ENCODE measurements around the gene HS6ST2.

Gene HS6ST2

DNA sequence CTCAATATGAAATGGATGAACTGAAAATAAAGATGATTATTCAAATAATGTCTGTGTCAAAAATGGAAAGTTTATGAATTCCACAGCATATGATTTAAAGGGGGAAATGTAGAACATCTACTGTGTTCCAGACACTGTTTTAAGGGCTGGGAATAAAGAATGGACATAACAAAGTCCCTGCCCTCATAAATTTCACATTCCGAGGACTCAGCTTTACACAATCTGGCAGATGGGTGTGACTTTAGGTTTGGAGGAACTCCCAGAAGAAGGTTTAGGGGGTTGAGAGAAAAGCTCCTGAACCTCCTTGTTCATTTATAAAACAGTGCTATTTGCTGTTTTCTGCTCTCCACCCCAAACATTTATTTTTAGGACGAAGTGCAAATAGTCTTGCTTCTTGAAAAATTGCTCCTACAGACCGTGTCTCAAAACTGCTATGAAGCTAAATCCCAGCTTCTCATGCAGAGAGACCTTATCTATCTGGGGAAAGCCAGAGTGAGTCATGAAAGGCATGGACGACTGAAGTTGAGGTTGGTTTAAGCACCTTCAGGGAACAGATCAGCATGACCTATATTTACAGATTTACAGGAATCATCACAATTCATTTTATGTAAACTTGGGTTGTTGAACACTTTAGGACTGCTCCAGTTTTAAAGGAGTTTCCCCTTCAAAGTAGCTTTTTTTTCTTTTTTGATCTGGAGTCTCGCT lies 184.3 kb downstream of the HS6ST2 start:
- Histone ChIP-seq H3K4me3 (ENCODE audit: low read depth in 1 of 2, low read length in 2 of 2) (no peak overlapping the region), H3K27ac (ENCODE audit: low read depth, low read length) (no peak overlapping the region), H3K9me3 (ENCODE audit: control insufficient read depth in 1 of 2, low read length in 2 of 2) (no peaks in the 10 kb centered on the region), H3K4me1 (ENCODE audit: control insufficient read depth in 1 of 2, insufficient read depth in 2 of 2, low read length in 2 of 2) (no peaks in the 10 kb centered on the region), H3K27me3 (ENCODE audit: control insufficient read depth in 1 of 2, insufficient read depth in 2 of 2, low read length in 2 of 2) (no peaks in the 10 kb centered on the region), H3K9ac (ENCODE audit: low read depth in 1 of 2, low read length in 2 of 2) (no peak overlapping the region), H3K36me3 (ENCODE audit: control insufficient read depth in 1 of 2, insufficient read depth in 2 of 2, low read length in 2 of 2) (no peaks in the 10 kb centered on the region)

DNA sequence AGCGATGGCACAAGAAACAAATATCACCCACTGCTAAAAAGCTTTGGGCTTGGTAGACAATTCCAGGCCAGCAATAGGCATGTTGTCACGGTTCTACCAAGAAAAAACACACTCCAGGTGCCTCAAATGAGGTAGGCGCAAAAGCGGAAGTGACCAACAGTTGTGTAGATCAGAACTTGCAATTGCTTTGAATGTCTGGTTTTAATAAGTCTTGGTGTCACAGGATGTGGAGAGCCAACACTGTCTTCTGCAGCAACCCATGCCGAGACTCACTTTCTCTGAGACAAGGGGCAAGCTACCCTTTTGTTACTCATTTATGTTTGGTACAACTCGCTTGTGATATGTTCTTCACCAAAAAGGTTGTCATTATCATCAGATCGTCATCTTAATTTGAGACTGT lies 188.8 kb downstream of the HS6ST2 start:
- Histone ChIP-seq H3K36me3 (ENCODE audit: control insufficient read depth in 1 of 2, insufficient read depth in 2 of 2, low read length in 2 of 2) (no peaks in the 10 kb centered on the region), H3K4me3 (ENCODE audit: low read depth in 1 of 2, low read length in 2 of 2) (no peak overlapping the region), H3K9me3 (ENCODE audit: control insufficient read depth in 1 of 2, low read length in 2 of 2) (no peaks in the 10 kb centered on the region), H3K4me1 (ENCODE audit: control insufficient read depth in 1 of 2, insufficient read depth in 2 of 2, low read length in 2 of 2) (no peaks in the 10 kb centered on the region), H3K9ac (ENCODE audit: low read depth in 1 of 2, low read length in 2 of 2) (no peak overlapping the region), H3K27ac (ENCODE audit: low read depth, low read length) (no peak overlapping the region), H3K27me3 (ENCODE audit: control insufficient read depth in 1 of 2, insufficient read depth in 2 of 2, low read length in 2 of 2) (no peaks in the 10 kb centered on the region)

DNA sequence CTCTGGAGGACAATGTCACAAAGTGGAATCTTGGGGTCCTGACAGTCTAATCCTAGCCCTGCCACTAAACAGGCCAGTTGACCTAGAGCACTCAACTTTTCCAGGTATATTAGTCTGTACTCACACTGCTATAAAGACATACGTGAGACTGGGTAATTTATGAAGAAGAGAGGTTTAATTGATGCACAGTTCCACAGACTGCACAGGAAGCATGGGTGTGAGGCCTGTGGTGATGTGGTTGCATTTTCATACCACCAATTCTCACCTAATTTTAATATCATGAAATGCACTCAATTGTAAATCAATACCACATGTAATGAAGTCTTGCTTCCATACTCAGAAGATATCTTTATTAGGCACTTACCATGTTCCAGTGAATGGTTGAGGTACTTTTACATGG lies 192.0 kb downstream of the HS6ST2 start:
- Histone ChIP-seq H3K36me3 (ENCODE audit: control insufficient read depth in 1 of 2, insufficient read depth in 2 of 2, low read length in 2 of 2) (no peaks in the 10 kb centered on the region), H3K27ac (ENCODE audit: low read depth, low read length) (no peak overlapping the region), H3K4me3 (ENCODE audit: low read depth in 1 of 2, low read length in 2 of 2) (no peak overlapping the region), H3K9ac (ENCODE audit: low read depth in 1 of 2, low read length in 2 of 2) (no peak overlapping the region), H3K4me1 (ENCODE audit: control insufficient read depth in 1 of 2, insufficient read depth in 2 of 2, low read length in 2 of 2) (no peaks in the 10 kb centered on the region), H3K9me3 (ENCODE audit: control insufficient read depth in 1 of 2, low read length in 2 of 2) (no peaks in the 10 kb centered on the region), H3K27me3 (ENCODE audit: control insufficient read depth in 1 of 2, insufficient read depth in 2 of 2, low read length in 2 of 2) (no peaks in the 10 kb centered on the region)

GRCh38 chrX:132763528-132763927 lies 194.9 kb downstream of the HS6ST2 start:
- Histone ChIP-seq H3K36me3 (ENCODE audit: control insufficient read depth in 1 of 2, insufficient read depth in 2 of 2, low read length in 2 of 2) (no peaks in the 10 kb centered on the region), H3K9ac (ENCODE audit: low read depth in 1 of 2, low read length in 2 of 2) (no peak overlapping the region), H3K9me3 (ENCODE audit: control insufficient read depth in 1 of 2, low read length in 2 of 2) (no peaks in the 10 kb centered on the region), H3K27me3 (ENCODE audit: control insufficient read depth in 1 of 2, insufficient read depth in 2 of 2, low read length in 2 of 2) (no peaks in the 10 kb centered on the region), H3K27ac (ENCODE audit: low read depth, low read length) (no peak overlapping the region), H3K4me1 (ENCODE audit: control insufficient read depth in 1 of 2, insufficient read depth in 2 of 2, low read length in 2 of 2) (no peaks in the 10 kb centered on the region), H3K4me3 (ENCODE audit: low read depth in 1 of 2, low read length in 2 of 2) (no peak overlapping the region)

DNA sequence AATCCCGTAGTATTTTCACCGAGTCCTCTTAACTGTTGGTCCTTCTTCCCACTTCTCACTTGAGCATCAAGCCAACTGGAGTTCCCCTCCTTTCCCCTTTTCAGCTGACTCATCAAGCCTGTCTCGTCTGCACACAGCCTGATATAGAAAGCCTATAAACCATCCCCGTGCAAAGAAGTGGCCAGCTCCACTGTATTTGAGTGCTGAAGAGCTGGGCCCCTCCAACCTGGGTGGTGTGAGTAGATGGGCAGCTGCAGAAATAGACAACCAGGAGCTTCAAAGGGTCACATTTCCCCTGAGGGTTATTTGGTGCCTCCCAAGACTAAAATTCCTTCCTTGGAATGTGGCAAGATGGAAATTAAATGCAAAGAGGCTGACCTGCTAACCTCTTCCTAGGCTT lies 199.7 kb downstream of the HS6ST2 start:
- Histone ChIP-seq H3K36me3 (ENCODE audit: control insufficient read depth in 1 of 2, insufficient read depth in 2 of 2, low read length in 2 of 2) (no peaks in the 10 kb centered on the region), H3K4me1 (ENCODE audit: control insufficient read depth in 1 of 2, insufficient read depth in 2 of 2, low read length in 2 of 2) (no peaks in the 10 kb centered on the region), H3K27me3 (ENCODE audit: control insufficient read depth in 1 of 2, insufficient read depth in 2 of 2, low read length in 2 of 2) (no peaks in the 10 kb centered on the region), H3K4me3 (ENCODE audit: low read depth in 1 of 2, low read length in 2 of 2) (no peak overlapping the region), H3K9ac (ENCODE audit: low read depth in 1 of 2, low read length in 2 of 2) (no peak overlapping the region), H3K27ac (ENCODE audit: low read depth, low read length) (no peak overlapping the region), H3K9me3 (ENCODE audit: control insufficient read depth in 1 of 2, low read length in 2 of 2) (no peaks in the 10 kb centered on the region)

- no peak overlapping the region for H3K27ac ChIP-seq (ENCODE audit: low read depth, low read length)
- no peaks in the 10 kb centered on the region for H3K36me3 ChIP-seq (ENCODE audit: control insufficient read depth in 1 of 2, insufficient read depth in 2 of 2, low read length in 2 of 2)
- H3K4me1 ChIP-seq (ENCODE audit: control insufficient read depth in 1 of 2, insufficient read depth in 2 of 2, low read length in 2 of 2) = no peaks in the 10 kb centered on the region
- H3K27me3 ChIP-seq (ENCODE audit: control insufficient read depth in 1 of 2, insufficient read depth in 2 of 2, low read length in 2 of 2) = no peaks in the 10 kb centered on the region
- H3K4me3 ChIP-seq (ENCODE audit: low read depth in 1 of 2, low read length in 2 of 2) = no peak overlapping the region
- no peaks in the 10 kb centered on the region for H3K9me3 ChIP-seq (ENCODE audit: control insufficient read depth in 1 of 2, low read length in 2 of 2)
- H3K9ac ChIP-seq (ENCODE audit: low read depth in 1 of 2, low read length in 2 of 2) = no peak overlapping the region
These were observed 201.3 kb downstream of the HS6ST2 start for GRCh38 chrX:132757066-132757623.

GRCh38 chrX:132756439-132756838 lies 202.0 kb downstream of the HS6ST2 start:
- Histone ChIP-seq H3K36me3 (ENCODE audit: control insufficient read depth in 1 of 2, insufficient read depth in 2 of 2, low read length in 2 of 2) (no peaks in the 10 kb centered on the region), H3K4me1 (ENCODE audit: control insufficient read depth in 1 of 2, insufficient read depth in 2 of 2, low read length in 2 of 2) (no peaks in the 10 kb centered on the region), H3K9ac (ENCODE audit: low read depth in 1 of 2, low read length in 2 of 2) (no peak overlapping the region), H3K27me3 (ENCODE audit: control insufficient read depth in 1 of 2, insufficient read depth in 2 of 2, low read length in 2 of 2) (no peaks in the 10 kb centered on the region), H3K4me3 (ENCODE audit: low read depth in 1 of 2, low read length in 2 of 2) (no peak overlapping the region), H3K9me3 (ENCODE audit: control insufficient read depth in 1 of 2, low read length in 2 of 2) (no peaks in the 10 kb centered on the region), H3K27ac (ENCODE audit: low read depth, low read length) (no peak overlapping the region)

- H3K27ac ChIP-seq (ENCODE audit: low read depth, low read length) = no peak overlapping the region
- H3K9me3 ChIP-seq (ENCODE audit: control insufficient read depth in 1 of 2, low read length in 2 of 2) = no peaks in the 10 kb centered on the region
- no peak overlapping the region for H3K4me3 ChIP-seq (ENCODE audit: low read depth in 1 of 2, low read length in 2 of 2)
- H3K9ac ChIP-seq (ENCODE audit: low read depth in 1 of 2, low read length in 2 of 2) = no peak overlapping the region
- H3K27me3 ChIP-seq (ENCODE audit: control insufficient read depth in 1 of 2, insufficient read depth in 2 of 2, low read length in 2 of 2) = no peaks in the 10 kb centered on the region
- no peaks in the 10 kb centered on the region for H3K36me3 ChIP-seq (ENCODE audit: control insufficient read depth in 1 of 2, insufficient read depth in 2 of 2, low read length in 2 of 2)
- no peaks in the 10 kb centered on the region for H3K4me1 ChIP-seq (ENCODE audit: control insufficient read depth in 1 of 2, insufficient read depth in 2 of 2, low read length in 2 of 2)
These were observed 207.3 kb downstream of the HS6ST2 start for GRCh38 chrX:132751063-132751690.

- Histone ChIP-seq H3K27me3 (ENCODE audit: control insufficient read depth in 1 of 2, insufficient read depth in 2 of 2, low read length in 2 of 2) (no peaks in the 10 kb centered on the region), H3K36me3 (ENCODE audit: control insufficient read depth in 1 of 2, insufficient read depth in 2 of 2, low read length in 2 of 2) (no peaks in the 10 kb centered on the region), H3K4me1 (ENCODE audit: control insufficient read depth in 1 of 2, insufficient read depth in 2 of 2, low read length in 2 of 2) (no peaks in the 10 kb centered on the region), H3K4me3 (ENCODE audit: low read depth in 1 of 2, low read length in 2 of 2) (no peak overlapping the region), H3K9me3 (ENCODE audit: control insufficient read depth in 1 of 2, low read length in 2 of 2) (no peaks in the 10 kb centered on the region), H3K9ac (ENCODE audit: low read depth in 1 of 2, low read length in 2 of 2) (no peak overlapping the region), H3K27ac (ENCODE audit: low read depth, low read length) (no peak overlapping the region)
These were observed 207.9 kb downstream of the HS6ST2 start for GRCh38 chrX:132750331-132751062.

- Histone ChIP-seq H3K9ac (ENCODE audit: low read depth in 1 of 2, low read length in 2 of 2) (no peak overlapping the region), H3K4me1 (ENCODE audit: control insufficient read depth in 1 of 2, insufficient read depth in 2 of 2, low read length in 2 of 2) (no peaks in the 10 kb centered on the region), H3K9me3 (ENCODE audit: control insufficient read depth in 1 of 2, low read length in 2 of 2) (no peaks in the 10 kb centered on the region), H3K27ac (ENCODE audit: low read depth, low read length) (no peak overlapping the region), H3K36me3 (ENCODE audit: control insufficient read depth in 1 of 2, insufficient read depth in 2 of 2, low read length in 2 of 2) (no peaks in the 10 kb centered on the region), H3K4me3 (ENCODE audit: low read depth in 1 of 2, low read length in 2 of 2) (no peak overlapping the region), H3K27me3 (ENCODE audit: control insufficient read depth in 1 of 2, insufficient read depth in 2 of 2, low read length in 2 of 2) (no peaks in the 10 kb centered on the region)
These were observed 209.0 kb downstream of the HS6ST2 start for GRCh38 chrX:132749406-132749805.
